NCI-H82 treated with DMSO at 0.1 percent for 48 hours (cell line): ENCODE measurements around the gene PCDHB9.
"Not testable (repeated sequence)": the region's sequence is repeated elsewhere in the genome, so short reads cannot be mapped to it uniquely, and the experiment has no call there.

Source experiments
- DNase-seq: peaks from one replicate; lab custom pipeline; 2025; ENCODE audit not compliant: unreplicated experiment; lab: John Stamatoyannopoulos, UW

PCDHB9 gene

DNA sequence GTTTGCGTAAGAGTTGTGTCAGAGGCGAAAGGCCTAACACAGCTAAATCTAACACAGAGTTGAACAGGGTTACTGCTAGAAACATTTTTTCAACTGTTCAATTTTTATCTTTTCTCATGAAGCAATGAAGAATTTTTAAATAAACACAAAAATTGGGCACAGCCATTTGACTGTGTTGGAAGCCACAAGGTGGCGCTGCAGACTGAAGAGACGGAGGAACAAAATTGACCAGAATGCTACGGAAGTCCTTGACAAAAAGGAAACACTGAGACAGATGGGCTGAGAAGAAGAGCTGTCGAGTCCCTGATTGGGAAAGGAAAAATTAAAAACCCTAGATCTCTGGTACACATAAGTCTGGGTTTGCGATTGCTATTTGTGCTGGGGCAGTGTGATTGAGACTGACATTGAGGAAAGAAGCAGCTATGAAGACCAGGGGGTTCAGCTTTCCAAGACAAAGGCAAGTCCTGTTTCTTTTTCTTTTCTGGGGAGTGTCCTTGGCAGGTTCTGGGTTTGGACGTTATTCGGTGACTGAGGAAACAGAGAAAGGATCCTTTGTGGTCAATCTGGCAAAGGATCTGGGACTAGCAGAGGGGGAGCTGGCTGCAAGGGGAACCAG lies at the start of gene PCDHB9:
Gene PCDHB9 (plus strand): TSS at position 265 of the 616 bp plus-strand sequence. CDS start 158 bp downstream, at position 423.
- DNase-seq: no peak

DNA sequence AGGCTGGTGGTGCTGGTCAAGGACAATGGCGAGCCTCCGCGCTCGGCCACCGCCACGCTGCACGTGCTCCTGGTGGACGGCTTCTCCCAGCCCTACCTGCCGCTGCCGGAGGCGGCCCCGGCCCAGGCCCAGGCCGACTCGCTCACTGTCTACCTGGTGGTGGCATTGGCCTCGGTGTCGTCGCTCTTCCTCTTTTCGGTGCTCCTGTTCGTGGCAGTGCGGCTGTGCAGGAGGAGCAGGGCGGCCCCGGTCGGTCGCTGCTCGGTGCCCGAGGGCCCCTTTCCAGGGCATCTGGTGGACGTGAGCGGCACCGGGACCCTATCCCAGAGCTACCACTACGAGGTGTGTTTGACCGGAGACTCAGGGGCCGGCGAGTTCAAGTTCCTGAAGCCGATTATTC lies 49.6 kb upstream of the PCDHB9 start:
- not testable (repeated sequence) for DNase-seq

DNA sequence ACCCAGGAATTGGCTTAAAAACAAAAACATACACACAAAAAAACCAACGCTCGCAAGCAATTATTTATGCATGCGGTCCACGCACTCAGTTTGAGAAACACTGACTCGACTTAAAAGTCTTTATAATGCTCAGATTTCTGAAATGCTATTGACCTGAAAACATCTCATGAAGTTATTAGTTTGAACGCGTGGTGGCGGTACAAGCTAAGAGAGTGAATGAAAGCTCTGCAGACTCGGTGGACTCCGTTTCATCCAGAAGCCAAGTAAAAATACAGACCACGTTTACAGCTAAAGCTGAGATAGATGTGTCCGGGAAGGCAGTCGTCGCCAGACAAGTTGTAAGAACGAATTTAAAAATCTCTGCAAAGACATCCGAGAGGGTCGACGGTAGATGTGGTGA lies 37.1 kb upstream of the PCDHB9 start, which contains the start of gene PCDHB6:
Gene PCDHB6 (plus strand): TSS at position 246 of the 400 bp plus-strand sequence. CDS start 201 bp downstream, outside the sequence.
- DNase-seq: no peak

DNA sequence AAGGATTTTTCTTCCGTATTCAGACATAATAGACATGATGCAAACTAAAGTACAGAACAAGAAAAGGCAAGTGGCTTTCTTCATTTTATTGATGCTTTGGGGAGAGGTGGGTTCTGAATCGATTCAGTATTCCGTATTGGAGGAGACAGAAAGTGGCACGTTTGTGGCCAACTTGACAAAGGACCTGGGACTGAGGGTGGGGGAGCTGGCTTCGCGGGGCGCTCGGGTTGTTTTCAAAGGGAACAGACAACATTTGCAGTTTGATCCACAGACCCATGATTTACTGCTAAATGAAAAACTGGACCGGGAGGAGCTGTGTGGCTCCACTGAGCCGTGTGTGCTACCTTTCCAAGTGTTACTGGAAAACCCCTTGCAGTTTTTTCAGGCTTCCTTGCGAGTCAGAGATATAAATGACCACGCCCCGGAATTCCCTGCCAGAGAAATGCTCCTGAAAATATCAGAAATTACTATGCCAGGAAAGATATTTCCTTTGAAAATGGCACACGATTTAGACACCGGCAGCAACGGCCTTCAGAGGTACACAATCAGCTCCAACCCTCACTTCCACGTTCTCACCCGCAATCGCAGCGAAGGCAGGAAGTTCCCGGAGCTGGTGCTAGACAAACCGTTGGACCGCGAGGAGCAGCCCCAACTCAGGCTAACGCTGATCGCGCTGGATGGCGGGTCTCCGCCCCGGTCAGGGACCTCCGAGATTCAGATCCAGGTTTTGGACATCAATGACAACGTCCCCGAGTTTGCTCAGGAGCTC lies 36.6 kb upstream of the PCDHB9 start:
- no peak for DNase-seq

DNA sequence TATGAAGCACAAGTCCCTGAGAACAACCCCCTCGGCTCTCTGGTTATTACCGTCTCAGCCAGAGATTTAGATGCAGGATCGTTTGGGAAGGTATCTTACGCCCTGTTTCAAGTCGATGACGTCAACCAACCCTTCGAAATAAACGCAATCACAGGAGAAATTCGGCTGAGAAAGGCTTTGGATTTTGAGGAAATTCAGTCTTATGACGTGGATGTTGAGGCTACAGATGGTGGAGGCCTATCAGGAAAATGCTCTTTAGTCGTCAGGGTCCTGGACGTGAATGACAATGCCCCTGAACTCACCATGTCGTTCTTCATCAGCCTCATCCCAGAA lies 36.0 kb upstream of the PCDHB9 start:
- DNase-seq: no peak

DNA sequence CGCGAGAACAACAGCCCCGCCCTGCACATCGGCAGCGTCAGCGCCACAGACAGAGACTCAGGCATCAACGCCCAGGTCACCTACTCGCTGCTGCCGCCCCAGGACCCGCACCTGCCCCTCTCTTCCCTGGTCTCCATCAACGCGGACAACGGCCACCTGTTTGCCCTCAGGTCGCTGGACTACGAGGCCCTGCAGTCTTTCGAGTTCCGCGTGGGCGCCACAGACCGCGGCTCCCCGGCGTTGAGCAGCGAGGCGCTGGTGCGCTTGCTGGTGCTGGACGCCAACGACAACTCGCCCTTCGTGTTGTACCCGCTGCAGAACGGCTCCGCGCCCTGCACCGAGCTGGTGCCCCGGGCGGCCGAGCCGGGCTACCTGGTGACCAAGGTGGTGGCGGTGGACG lies 35.3 kb upstream of the PCDHB9 start:
- DNase-seq: not testable (repeated sequence)

DNA sequence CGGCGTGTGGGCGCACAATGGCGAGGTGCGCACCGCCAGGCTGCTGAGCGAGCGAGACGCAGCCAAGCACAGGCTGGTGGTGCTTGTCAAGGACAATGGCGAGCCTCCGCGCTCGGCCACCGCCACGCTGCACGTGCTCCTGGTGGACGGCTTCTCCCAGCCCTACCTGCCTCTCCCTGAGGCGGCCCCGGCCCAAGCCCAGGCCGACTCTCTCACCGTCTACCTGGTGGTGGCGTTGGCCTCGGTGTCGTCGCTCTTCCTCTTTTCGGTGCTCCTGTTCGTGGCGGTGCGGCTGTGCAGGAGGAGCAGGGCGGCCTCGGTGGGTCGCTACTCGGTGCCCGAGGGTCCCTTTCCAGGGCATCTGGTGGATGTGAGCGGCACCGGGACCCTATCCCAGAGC lies 34.9 kb upstream of the PCDHB9 start:
- not testable (repeated sequence) for DNase-seq

DNA sequence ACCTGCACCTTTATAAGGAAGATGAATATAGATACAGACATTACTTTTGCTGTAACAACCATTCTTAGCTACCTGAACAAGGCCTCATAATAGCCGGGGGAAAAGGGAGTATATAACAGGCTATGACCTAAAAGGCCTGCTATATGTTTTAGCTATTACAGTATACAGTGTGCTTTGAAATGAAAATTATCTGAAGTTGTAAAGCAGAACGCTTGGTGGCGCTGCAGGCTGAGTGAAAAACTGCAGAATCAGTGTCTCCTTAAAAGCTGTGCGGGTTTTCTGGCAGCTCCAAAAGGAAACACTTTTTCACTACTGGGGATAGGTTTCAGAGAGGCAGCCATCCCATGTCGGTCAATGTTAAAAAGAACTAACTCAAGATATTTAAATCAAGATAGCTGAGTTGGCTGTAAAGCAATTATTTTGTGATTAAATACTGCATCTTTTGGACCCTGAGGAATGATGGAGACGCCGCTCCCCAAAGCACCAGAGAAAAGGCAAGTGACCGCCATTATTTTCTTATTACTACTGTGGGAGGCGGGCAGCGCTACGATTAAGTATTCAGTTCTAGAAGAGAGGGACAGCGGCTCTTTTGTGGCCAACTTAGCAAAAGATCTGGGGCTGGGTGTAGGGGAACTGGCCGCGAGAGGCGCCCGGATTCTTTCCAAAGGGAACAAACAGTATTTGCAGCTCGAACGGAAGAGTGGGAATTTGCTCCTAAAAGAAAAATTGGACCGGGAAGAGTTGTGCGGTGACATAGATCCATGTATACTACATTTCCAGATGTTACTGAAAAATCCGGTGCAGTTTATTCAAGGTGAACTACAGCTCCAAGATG lies 31.2 kb upstream of the PCDHB9 start:
- DNase-seq: no peak

DNA sequence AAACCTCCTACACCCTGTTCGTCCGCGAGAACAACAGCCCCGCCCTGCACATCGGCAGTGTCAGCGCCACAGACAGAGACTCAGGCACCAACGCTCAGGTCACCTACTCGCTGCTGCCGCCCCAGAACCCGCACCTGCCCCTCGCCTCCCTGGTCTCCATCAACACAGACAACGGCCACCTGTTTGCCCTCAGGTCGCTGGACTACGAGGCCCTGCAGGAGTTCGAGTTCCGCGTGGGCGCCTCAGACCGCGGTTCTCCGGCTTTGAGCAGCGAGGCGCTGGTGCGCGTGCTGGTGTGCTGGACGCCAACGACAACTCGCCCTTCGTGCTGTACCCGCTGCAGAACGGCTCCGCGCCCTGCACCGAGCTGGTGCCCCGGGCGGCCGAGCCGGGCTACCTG lies 29.6 kb upstream of the PCDHB9 start:
- DNase-seq: not testable (repeated sequence)

DNA sequence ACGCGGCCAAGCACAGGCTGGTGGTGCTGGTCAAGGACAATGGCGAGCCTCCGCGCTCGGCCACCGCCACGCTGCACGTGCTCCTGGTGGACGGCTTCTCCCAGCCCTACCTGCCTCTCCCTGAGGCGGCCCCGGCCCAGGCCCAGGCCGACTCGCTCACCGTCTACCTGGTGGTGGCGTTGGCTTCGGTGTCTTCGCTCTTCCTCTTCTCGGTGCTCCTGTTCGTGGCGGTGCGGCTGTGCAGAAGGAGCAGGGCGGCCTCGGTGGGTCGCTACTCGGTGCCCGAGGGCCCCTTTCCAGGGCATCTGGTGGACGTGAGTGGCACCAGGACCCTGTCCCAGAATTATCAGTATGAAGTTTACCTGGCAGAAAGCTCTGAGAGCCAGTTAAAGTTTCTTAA lies 29.1 kb upstream of the PCDHB9 start:
- DNase-seq: not testable (repeated sequence)

DNA sequence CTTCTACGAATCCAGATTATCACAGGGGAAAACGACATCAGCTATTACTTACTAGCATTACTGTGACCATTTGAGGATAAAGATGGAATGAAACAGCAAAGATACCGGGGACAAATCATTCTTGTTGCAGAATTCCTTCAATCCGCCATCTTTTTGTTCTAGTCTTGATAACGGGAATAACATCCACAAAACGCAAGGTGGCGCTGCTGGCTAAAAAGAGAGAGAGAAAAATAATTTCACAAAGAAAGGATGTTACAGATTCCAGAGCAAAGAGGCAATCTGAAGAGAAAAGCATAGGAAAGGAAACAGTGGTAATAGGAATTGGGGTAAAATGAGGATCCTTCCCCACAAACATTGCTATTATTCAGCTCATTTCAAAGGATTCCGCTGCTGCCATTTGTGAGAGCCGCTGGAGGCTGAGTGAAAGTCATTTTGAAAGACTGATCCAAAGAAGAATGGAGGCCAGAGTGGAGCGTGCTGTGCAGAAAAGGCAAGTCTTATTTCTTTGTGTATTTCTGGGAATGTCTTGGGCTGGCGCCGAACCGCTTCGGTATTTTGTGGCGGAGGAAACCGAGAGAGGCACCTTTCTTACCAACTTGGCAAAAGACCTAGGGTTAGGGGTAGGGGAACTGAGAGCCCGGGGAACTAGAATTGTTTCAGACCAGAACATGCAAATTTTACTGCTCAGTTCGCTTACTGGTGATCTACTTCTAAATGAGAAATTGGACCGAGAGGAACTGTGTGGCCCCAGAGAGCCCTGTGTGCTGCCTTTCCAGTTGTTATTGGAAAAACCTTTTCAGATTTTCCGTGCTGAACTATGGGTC lies 14.4 kb upstream of the PCDHB9 start, which contains the start of gene PCDHB7:
Gene PCDHB7 (plus strand): TSS at position 264 of the 824 bp plus-strand sequence. CDS start 192 bp downstream, at position 456.
- DNase-seq: no peak

DNA sequence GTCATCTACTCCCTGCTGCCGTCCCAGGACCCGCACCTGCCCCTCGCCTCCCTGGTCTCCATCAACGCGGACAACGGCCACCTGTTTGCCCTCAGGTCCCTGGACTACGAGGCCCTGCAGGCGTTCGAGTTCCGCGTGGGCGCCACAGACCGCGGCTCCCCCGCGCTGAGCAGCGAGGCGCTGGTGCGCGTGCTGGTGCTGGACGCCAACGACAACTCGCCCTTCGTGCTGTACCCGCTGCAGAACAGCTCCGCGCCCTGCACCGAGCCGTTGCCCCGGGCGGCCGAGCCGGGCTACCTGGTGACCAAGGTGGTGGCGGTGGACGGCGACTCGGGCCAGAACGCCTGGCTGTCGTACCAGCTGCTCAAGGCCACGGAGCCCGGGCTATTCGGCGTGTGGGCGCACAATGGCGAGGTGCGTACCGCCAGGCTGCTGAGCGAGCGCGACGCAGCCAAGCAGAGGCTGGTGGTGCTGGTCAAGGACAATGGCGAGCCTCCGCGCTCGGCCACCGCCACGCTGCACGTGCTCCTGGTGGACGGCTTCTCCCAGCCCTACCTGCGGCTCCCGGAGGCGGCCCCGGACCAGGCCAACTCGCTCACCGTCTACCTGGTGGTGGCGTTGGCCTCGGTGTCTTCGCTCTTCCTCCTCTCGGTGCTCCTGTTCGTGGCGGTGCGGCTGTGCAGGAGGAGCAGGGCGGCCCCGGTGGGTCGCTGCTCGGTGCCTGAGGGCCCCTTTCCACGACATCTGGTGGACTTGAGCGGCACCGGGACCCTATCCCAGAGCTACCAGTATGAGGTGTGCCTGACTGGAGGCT lies 12.5 kb upstream of the PCDHB9 start:
- DNase-seq: not testable (repeated sequence)

DNA sequence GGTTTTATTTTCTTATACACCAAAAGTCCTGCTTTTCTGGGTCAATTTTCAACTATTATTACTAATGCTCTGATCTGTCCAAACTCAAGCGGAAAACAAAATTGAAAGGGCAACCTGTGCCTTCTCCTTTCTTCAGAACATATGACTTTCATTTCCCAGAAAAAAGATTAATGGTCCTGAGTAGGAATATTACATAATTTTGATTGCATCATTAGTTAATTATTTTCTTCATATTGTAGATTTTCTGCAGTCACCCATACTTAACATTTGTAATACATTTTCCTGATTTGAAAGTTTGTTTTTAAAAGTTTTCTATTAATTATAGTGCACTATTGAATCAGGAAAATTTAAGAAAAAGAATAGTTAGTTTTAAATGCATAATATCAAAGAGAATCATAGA lies 11.0 kb upstream of the PCDHB9 start:
- no peak for DNase-seq

DNA sequence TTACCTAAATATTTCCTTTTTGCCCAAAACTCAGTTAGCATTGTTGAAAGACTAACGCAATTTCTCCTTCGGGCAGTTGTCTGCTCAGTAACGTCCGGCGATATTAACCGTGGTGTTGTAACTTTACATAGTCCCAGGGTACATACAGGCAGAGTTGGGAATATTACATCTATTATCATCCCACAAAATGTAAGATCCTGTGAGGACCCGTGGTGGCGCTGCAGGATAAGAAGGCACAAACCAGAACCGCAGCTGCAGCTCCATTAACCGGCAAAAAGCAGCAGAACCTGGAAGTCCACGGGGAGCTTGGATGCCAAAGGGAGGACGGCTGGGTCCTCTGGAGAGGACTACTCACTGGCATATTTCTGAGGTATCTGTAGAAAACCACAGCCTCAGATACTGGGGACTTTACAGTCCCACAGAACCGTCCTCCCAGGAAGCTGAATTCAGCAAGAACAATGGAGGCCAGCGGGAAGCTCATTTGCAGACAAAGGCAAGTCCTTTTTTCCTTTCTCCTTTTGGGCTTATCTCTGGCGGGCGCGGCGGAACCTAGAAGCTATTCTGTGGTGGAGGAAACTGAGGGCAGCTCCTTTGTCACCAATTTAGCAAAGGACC lies 9.3 kb upstream of the PCDHB9 start, which contains the start of gene PCDHB8:
Gene PCDHB8 (plus strand): TSS at position 214 of the 615 bp plus-strand sequence. CDS start 245 bp downstream, at position 459.
- DNase-seq: not testable (repeated sequence)

DNA sequence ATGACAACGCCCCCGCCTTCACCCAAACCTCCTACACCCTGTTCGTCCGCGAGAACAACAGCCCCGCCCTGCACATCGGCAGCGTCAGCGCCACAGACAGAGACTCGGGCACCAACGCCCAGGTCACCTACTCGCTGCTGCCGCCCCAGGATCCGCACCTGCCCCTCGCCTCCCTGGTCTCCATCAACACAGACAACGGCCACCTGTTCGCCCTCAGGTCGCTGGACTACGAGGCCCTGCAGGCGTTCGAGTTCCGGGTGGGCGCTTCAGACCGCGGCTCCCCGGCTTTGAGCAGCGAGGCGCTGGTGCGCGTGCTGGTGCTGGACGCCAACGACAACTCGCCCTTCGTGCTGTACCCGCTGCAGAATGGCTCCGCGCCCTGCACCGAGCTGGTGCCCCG lies 7.6 kb upstream of the PCDHB9 start:
- not testable (repeated sequence) for DNase-seq

DNA sequence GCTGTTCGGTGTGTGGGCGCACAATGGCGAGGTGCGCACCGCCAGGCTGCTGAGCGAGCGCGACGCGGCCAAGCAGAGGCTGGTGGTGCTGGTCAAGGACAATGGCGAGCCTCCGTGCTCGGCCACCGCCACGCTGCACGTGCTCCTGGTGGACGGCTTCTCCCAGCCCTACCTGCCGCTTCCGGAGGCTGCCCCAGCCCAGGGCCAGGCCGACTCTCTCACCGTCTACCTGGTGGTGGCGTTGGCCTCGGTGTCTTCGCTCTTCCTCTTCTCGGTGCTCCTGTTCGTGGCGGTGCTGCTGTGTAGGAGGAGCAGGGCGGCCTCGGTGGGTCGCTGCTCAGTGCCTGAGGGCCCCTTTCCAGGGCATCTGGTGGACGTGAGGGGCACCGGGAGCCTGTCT lies 7.1 kb upstream of the PCDHB9 start:
- not testable (repeated sequence) for DNase-seq

DNA sequence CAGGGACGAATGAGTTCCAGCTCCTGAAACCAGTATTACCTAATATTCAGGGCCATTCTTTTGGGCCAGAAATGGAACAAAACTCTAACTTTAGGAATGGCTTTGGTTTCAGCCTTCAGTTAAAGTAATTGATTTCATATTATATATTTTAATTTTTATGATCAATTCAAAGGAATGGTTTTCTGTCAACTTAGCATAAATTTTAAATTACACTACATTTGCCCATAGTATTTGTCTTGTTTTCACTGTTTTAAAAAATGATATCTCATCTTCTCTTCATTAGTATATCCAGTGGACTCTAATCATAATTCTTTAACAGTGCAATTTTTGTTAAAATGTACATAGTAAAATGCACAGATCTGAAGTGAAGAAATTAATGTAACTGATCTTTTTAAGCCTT lies 6.6 kb upstream of the PCDHB9 start:
- no peak for DNase-seq

DNA sequence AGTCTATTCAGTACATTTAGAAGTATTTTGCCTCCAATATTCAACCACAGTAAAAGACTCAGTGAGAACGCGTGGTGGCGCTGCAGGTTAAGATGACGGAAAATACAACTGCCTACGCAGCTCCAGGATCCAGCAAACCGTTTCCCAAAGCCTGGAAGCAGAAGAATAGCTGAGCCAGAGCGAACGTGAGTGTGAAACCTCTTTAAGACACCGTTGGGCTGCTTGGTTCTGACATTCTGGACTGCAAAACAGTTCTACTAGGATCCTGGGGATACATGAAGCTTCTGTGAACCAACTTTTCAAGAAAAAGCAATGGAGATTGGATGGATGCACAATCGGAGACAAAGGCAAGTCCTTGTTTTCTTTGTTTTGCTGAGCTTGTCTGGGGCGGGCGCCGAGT lies 4.7 kb upstream of the PCDHB9 start, which contains the start of gene PCDHB16:
Gene PCDHB16 (plus strand): TSS at position 140 of the 400 bp plus-strand sequence. CDS start 173 bp downstream, at position 313.
- peak; percentile 24 for DNase-seq
